Measurements from ENCODE around the gene DDX47. TPM values are rescaled to one million over a fixed set of nuclear protein-coding genes. Genes with fewer than 3 reads are reported as not detected.

The DDX47 gene
- total and polyA plus RNA-seq, 8 donors: 17.9 to 34.5 (median 26.2) TPM

DNA sequence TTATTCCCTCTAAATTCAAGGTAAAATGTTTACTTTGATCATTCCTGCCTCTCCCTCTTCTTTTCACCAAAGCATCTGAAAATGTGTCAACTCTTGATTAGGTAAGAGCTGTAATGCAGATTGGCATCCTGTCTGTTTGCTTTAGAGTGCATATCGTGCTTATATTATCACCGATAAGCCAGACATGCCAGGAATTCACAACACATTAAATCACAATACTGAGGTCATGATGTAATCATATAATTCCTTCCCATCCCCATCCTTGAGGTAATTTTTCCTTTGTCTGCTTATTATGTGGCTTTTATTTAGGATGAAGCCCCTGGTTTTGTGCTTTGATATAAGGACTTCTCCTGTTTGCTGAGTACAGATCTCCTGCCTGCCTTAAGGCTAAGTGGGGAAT is 10.2 kb downstream of the DDX47 start:
- peaks cover 0 to 58% (median 41%) of the 10 kb centered on the region in 3 donors for H3K36me3 ChIP-seq
- peak in 1 of 4 donors; percentile 36 for ATAC-seq
- 33 to 40% methylated on average over 2 of the region's 2 CpGs for WGBS, 2 donors
- no peak for FAIRE-seq
- TF ChIP-seq, protein P1, sequence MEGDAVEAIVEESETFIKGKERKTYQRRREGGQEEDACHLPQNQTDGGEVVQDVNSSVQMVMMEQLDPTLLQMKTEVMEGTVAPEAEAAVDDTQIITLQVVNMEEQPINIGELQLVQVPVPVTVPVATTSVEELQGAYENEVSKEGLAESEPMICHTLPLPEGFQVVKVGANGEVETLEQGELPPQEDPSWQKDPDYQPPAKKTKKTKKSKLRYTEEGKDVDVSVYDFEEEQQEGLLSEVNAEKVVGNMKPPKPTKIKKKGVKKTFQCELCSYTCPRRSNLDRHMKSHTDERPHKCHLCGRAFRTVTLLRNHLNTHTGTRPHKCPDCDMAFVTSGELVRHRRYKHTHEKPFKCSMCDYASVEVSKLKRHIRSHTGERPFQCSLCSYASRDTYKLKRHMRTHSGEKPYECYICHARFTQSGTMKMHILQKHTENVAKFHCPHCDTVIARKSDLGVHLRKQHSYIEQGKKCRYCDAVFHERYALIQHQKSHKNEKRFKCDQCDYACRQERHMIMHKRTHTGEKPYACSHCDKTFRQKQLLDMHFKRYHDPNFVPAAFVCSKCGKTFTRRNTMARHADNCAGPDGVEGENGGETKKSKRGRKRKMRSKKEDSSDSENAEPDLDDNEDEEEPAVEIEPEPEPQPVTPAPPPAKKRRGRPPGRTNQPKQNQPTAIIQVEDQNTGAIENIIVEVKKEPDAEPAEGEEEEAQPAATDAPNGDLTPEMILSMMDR (IDR thresholded peaks at IDR 0.05): no peak
- H3K9me3 ChIP-seq: no peaks in the 10 kb centered on the region
- no peaks in the 10 kb centered on the region for H3K27me3 ChIP-seq
- intact Hi-C loops (cut with DNase I): no loop called here
- H3K4me3 ChIP-seq: no peak overlapping the region
- no peak overlapping the region for H3K27ac ChIP-seq
- no peak for DNase-seq
- no peaks in the 10 kb centered on the region for H3K4me1 ChIP-seq

DNA sequence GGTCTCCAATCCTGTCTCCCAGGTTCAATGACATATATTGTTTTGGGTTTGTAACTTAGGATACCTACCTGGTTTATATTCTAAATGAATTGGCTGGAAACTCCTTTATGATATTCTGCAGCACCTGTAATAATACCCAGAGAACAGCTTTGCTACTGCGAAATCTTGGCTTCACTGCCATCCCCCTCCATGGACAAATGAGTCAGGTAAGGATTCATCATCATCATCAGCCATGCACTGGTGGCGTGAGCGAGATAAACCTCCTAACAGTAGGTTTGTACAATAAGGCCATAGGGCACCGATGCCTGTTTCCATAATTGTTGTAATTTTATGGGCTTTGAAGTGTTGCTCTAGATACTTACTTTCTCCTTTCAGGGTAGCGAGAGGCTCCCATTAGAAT is 10.7 kb downstream of the DDX47 start:
- no peak for FAIRE-seq
- WGBS, 2 donors: 95 to 98% methylated on average over 5 of the region's 5 CpGs
- H3K9me3 ChIP-seq: no peaks in the 10 kb centered on the region
- no peak overlapping the region for H3K4me3 ChIP-seq
- no peak for ATAC-seq
- intact Hi-C loops (cut with DNase I): no loop called here
- no peak overlapping the region for H3K27ac ChIP-seq
- H3K36me3 ChIP-seq: peaks cover 0 to 63% (median 42%) of the 10 kb centered on the region in 3 donors
- no peaks in the 10 kb centered on the region for H3K4me1 ChIP-seq
- TF ChIP-seq, protein P1 (IDR thresholded peaks at IDR 0.05): no peak
- no peak for DNase-seq
- no peaks in the 10 kb centered on the region for H3K27me3 ChIP-seq

DNA sequence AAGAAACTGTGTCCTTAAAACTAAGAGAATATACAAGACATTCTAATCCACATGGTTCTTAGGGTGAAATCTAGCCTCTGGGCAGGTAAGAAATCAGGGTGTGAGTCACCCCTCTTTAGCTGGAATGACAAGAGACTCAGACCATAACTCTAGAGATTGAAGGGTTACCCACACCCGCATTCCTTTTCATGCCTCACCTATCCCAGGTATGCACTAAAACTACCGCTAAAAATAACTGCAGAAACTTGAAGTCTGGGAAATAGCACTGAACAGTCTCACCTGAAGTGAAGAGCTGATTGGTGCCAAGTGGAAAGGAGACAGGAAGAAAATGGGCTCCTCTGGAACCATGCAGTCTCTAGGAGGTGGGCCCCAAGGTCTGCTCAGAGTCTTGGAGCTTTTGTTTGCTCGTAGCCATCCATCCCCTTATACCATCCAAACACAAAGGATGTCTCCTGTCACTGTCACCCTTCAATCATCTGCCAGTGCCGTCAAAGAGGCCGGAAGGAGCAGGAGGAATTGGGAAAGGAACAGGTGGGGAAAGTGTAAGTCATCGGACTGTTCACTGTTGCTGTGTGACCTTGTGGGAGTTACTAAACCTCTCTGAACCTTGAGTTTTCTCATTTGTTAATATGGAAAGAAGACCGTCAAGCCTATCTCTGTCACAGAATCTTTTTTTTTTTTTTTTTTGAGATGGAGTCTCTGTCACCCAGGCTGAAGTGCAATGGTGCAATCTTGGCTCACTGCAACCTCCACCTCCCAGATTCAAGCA is 22.4 kb downstream of the DDX47 start:
- Histone ChIP-seq H3K27me3 (no peaks in the 10 kb centered on the region), H3K27ac (no peak overlapping the region), H3K36me3 (peaks cover 0 to 4% (median 0%) of the 10 kb centered on the region in 3 donors), H3K4me1 (no peaks in the 10 kb centered on the region), H3K4me3 (no peak overlapping the region), H3K9me3 (no peaks in the 10 kb centered on the region)
- ATAC-seq (peak in 3 of 4 donors; percentile 10 to 55 (median 33)), FAIRE-seq (no peak), DNase-seq (no peak)
- TF ChIP-seq, protein P1 (IDR thresholded peaks at IDR 0.05): no peak
- WGBS, 2 donors: 90 to 92% methylated on average over 7 of the region's 7 CpGs
- intact Hi-C loops (cut with DNase I): no loop called here

DNA sequence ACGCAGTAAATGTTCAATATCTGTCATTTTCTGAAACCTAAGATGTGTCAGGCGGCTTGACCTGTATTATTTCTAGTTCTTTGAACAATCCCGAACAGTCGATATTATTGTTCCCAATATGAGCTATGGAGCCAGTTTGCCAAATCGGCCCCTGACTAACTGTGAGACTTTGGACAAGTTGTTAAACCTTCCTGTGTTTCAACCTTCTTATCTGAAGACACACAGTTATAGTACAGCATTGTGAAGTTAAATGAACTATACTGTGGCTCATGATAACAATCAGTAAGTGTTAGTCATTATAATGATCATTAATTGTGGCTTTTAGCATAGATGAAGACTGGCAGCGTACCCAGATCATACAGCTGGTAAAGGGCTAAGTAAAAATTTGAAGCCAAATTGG is 23.4 kb downstream of the DDX47 start:
- 71 to 77% methylated on average over 6 of the region's 6 CpGs for WGBS, 2 donors
- Histone ChIP-seq H3K4me1 (no peaks in the 10 kb centered on the region), H3K9me3 (no peaks in the 10 kb centered on the region), H3K4me3 (no peak overlapping the region), H3K27me3 (no peaks in the 10 kb centered on the region), H3K36me3 (no peaks in the 10 kb centered on the region), H3K27ac (no peak overlapping the region)
- FAIRE-seq: no peak
- intact Hi-C loops (cut with DNase I): no loop called here
- ATAC-seq: no peak
- no peak for DNase-seq
- TF ChIP-seq, protein P1 (IDR thresholded peaks at IDR 0.05): no peak

Measured in pancreas (tissue), 10 donors.